Measurements from ENCODE around the gene ARPC1B.
"Not testable (repeated sequence)": the region's sequence is repeated elsewhere in the genome, so short reads cannot be mapped to it uniquely, and the experiment has no call there.

The ARPC1B gene

GRCh38 chr7:99387239-99387635 is 12.7 kb downstream of the ARPC1B start:
- DNase-seq (ENCODE audit: low read depth in 1 of 2, low spot score in 1 of 2) = not testable (repeated sequence)

DNA sequence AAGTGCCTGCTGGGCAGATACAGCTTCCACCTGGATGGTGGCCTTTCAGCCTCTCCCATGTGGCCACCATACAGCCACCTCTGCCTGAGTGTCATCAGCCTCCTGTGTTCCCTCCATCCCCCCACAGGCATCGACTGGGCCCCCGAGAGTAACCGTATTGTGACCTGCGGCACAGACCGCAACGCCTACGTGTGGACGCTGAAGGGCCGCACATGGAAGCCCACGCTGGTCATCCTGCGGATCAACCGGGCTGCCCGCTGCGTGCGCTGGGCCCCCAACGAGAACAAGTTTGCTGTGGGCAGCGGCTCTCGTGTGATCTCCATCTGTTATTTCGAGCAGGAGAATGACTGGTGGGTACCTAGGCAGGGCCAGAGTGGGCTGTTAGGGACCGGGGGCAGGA is 13.4 kb downstream of the ARPC1B start:
- no peak for DNase-seq (ENCODE audit: low read depth in 1 of 2, low spot score in 1 of 2)

- no peak for DNase-seq (ENCODE audit: low read depth in 1 of 2, low spot score in 1 of 2)
Observed at GRCh38 chr7:99389772-99390171, 15.2 kb downstream of the ARPC1B start.

GRCh38 chr7:99390941-99391602 is 16.5 kb downstream of the ARPC1B start:
- DNase-seq (ENCODE audit: low read depth in 1 of 2, low spot score in 1 of 2) = no peak

DNA sequence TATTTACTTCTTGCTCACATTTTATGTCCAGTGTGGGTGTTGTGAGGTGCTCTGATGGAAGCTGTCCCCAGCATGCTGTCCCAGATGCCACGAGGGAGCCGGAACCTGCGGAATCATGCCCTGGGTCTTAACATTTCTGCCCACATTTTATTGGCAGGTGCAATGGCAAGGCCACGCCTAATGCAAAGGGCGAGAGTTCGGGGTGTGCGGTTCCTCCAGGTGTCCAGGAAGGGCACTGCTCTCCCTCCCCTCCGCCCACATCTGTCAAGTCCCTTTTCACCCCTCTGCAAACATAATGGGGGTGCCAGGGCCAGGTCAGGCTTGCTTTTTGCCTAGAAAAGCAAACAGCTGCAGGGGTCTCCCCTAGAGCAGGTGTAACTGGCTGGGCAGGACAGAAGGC is 17.5 kb downstream of the ARPC1B start:
- no peak for DNase-seq (ENCODE audit: low read depth in 1 of 2, low spot score in 1 of 2)

- peak; percentile 55 to 70 for DNase-seq (ENCODE audit: low read depth in 1 of 2, low spot score in 1 of 2)
Observed at GRCh38 chr7:99392659-99393354, 18.3 kb downstream of the ARPC1B start.

- no peak for DNase-seq (ENCODE audit: low read depth in 1 of 2, low spot score in 1 of 2)
Observed at GRCh38 chr7:99393355-99394187, 19.0 kb downstream of the ARPC1B start.

GRCh38 chr7:99394188-99394502 is 19.6 kb downstream of the ARPC1B start:
- DNase-seq (ENCODE audit: low read depth in 1 of 2, low spot score in 1 of 2) = no peak

DNA sequence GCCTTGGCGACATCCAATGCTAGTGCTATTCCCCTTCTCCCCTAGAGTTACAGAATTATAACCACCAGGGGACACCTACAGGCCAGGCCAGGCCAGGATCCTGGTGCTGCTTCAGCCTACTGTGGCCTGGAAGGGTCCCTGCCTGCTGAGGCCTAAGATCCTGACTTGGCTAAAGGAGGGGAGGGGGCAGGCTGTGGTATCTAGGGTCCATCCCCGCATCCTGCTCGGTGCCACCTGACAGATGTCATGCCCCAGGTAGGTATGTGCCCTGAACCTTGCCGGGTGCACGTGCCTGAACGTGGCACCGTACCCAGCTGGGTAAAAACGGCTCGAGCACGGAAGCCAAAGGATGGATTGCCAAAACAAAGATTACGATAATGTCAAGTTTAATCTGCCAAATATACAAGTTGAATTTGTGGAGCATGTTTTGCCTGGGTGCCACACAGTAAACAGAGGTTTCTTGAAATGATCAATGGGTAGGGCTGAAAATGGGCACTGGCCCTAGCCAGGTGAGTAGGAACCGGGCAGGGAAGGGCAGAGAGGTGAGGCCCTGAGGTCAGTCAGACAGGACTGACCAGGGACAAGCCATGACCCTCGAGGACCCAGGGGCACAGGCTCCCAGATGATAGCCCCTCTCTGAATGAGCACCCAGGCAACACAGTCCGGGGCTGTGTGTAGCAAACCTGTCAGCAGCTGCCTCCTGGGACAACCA is 21.2 kb downstream of the ARPC1B start:
- DNase-seq (ENCODE audit: low read depth in 1 of 2, low spot score in 1 of 2) = no peak

- no peak for DNase-seq (ENCODE audit: low read depth in 1 of 2, low spot score in 1 of 2)
Observed at GRCh38 chr7:99396418-99397296, 22.1 kb downstream of the ARPC1B start.

- DNase-seq (ENCODE audit: low read depth in 1 of 2, low spot score in 1 of 2) = no peak
Observed at GRCh38 chr7:99397297-99397983, 22.9 kb downstream of the ARPC1B start.

- DNase-seq (ENCODE audit: low read depth in 1 of 2, low spot score in 1 of 2) = no peak
Observed at GRCh38 chr7:99398891-99399445, 24.4 kb downstream of the ARPC1B start.

DNA sequence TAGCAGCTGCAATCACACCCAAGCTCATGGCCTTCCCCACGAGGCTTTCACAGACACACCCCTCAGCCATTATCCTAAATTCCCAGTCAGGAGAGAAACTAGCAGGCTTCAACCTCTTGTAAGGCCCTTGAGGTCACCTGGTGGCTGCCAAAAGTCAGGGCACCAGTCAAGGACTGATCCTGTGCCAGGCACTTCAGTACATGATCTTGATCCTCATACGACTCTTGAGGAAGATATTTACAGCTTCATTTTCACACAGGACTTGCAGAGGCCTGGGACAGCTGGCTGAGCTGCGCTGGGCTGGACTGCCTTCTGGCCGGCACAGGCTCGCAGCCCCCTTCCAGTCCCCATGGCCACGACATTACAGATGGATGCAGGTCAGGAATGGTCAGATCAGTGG is 25.1 kb downstream of the ARPC1B start:
- DNase-seq (ENCODE audit: low read depth in 1 of 2, low spot score in 1 of 2) = no peak

DNA sequence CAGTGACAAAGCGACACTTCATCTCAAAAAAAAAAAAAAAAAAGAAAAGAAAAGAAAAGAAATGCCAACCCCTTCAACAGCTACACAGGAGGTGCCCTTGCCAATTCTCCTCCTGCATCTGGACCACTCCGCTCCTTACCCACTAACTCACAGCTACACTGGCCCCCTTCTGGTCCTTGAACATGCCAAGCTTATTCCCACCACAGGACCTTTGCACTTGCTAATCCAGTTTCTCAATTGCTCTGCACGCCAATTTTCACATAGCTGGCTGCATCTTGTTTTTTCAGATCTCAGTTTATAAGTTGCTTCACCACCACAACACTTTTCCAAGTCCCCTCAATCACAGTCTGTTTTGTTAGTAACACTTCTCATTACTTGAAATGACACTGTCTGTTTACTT is 28.3 kb downstream of the ARPC1B start:
- no peak for DNase-seq (ENCODE audit: low read depth in 1 of 2, low spot score in 1 of 2)

GRCh38 chr7:99403764-99404163 is 29.2 kb downstream of the ARPC1B start:
- DNase-seq (ENCODE audit: low read depth in 1 of 2, low spot score in 1 of 2) = no peak

DNA sequence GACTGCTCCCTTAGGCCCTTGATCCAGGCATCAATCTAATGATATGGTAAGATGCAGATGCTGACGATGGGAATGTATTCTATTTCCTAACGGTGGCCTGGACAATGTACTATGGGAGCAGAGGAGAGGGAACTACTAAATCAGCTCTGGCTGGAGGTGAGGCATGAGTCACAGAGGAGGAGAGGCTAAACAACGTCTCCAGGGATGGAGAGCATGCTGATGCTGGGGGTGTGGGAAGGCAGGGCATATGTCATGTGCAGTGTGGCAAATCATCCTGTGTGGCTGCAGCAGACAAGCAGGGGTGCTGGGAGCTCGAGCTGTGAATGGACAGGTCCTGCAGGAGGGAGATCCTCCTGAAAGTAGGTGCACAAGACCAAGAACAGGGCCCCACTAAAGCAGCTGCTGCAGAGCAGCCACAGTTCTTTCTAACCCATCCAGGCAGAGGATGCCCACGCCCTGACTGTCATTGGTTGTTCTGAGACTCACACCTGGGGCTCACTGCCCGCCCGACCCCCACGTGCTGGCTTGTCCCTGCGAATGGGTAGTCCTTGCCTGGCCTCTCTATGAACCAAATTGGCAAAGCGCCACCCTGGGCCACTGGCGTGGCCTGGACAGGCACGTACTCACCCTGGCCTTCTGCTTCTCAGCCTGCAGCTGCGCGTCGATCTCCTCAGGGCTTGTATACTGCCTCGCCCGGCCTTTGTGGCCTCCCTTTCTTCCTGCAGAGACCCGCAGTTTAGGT is 29.9 kb downstream of the ARPC1B start:
- DNase-seq (ENCODE audit: low read depth in 1 of 2, low spot score in 1 of 2) = no peak

DNA sequence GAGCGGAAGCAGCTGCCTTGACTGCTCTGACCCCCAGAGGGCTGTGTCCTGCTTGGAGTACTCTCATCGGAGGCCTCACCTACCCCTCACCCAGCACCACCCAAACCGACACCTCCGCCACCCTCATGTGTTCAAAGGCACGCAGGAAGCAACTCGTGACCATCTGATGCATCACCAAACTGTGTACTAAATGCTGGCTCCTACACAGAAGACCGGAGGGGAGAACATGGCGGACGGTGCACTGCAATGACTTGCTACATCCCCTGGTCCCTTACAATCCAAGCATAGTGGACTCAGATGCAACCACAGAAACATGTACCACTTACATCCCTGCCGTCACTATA is 30.4 kb downstream of the ARPC1B start:
- no peak for DNase-seq (ENCODE audit: low read depth in 1 of 2, low spot score in 1 of 2)

DNA sequence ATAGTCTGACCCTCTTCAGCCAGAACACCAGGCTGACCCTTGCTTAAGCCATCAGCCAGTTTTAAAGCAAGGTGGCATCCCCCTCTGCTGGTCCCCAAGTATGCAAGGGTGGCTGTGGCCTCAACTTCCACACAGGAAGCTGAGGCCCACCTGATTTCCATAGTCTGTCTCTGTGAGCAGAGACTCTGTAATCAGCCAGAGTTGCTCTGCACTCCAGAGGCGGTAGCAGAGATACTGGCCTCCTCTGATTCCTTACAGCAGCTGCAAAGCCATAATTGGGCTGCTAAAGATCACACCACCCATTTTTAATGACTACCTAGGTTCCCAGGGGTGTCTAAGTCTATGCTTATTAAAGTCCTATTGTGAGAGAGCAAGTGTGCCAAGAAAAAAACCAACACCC is 32.0 kb downstream of the ARPC1B start:
- no peak for DNase-seq (ENCODE audit: low read depth in 1 of 2, low spot score in 1 of 2)

- peak in 1 of 2 donors; percentile 17 for DNase-seq (ENCODE audit: low read depth in 1 of 2, low spot score in 1 of 2)
Observed at GRCh38 chr7:99407872-99408378, 33.4 kb downstream of the ARPC1B start.
